OCI-LY7 (cell line): ENCODE results near the gene OR8K3.

Experiments
- EZH2phosphoT487 ChIP-seq: fragments of 200-600 bp; sonication (generic); IDR thresholded peaks from 2 replicates; pipeline ENCODE4 v1.6.1; 2018; ENCODE audit warnings: low read depth, borderline replicate concordance, mild to moderate bottlenecking, mixed run types, antibody characterized with exemption, low read length, moderate library complexity, mixed read lengths
- TF ChIP-seq, protein P1 (sequence below): fragments of 200-600 bp; sonication (generic); conservative IDR thresholded peaks from 2 replicates; pipeline ENCODE4 v1.5.1; 2014; ENCODE audit warnings: mild to moderate bottlenecking, antibody characterized with exemption, low read length, moderate library complexity, mixed read lengths

DNA sequence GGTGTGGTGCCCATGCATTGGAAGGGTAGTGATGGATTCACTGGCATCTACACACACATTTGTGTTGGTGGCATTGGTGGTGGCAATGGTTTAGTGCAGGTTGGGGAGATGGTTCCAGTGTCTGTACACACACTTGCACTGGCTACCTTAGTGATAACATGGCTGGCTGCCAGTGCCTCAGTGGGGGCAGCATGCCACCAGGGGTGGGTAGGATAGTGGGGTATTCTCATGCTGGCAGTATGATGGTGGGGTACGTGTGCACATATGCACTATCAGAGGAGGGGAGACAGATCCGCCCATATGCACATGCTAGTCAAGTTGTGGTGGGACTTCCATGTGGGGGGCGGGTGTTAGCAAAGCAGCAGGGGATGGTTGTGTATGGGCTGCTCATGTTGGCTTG lies 7.1 kb upstream of the OR8K3 start:
- TF ChIP-seq EZH2phosphoT487: no peak
- TF ChIP-seq, protein P1, sequence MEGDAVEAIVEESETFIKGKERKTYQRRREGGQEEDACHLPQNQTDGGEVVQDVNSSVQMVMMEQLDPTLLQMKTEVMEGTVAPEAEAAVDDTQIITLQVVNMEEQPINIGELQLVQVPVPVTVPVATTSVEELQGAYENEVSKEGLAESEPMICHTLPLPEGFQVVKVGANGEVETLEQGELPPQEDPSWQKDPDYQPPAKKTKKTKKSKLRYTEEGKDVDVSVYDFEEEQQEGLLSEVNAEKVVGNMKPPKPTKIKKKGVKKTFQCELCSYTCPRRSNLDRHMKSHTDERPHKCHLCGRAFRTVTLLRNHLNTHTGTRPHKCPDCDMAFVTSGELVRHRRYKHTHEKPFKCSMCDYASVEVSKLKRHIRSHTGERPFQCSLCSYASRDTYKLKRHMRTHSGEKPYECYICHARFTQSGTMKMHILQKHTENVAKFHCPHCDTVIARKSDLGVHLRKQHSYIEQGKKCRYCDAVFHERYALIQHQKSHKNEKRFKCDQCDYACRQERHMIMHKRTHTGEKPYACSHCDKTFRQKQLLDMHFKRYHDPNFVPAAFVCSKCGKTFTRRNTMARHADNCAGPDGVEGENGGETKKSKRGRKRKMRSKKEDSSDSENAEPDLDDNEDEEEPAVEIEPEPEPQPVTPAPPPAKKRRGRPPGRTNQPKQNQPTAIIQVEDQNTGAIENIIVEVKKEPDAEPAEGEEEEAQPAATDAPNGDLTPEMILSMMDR: no peak
